HL-60 (cell line): ENCODE data around the gene ISYNA1.

ENCODE experiments used
- DNase-seq, 2 experiments: peaks; one replicate each; pipeline ENCODE4 v3.0.0-alpha.2; 2010 to 2020; ENCODE audit warnings: low read depth in 1 of 2, low spot score in 1 of 2
- H3K27ac ChIP-seq: fragments of 250-450 bp; sonication (Bioruptor Pico); replicated peaks from 2 replicates; pipeline ENCODE4 v1.5.1; 2020; ENCODE audit warnings: mild to moderate bottlenecking, moderate library complexity
- H3K27me3 ChIP-seq: fragments of 250-450 bp; sonication (Bioruptor Pico); 2 replicates; pipeline ENCODE4 v1.5.1; 2021; ENCODE audit warnings: mild to moderate bottlenecking, moderate library complexity; ENCODE audit not compliant: insufficient read depth, poor library complexity, severe bottlenecking
- H3K4me3 ChIP-seq: replicated peaks from 2 replicates; pipeline ENCODE4 v1.5.1; 2011; ENCODE audit warnings: mild to moderate bottlenecking, control low read depth, low read length; ENCODE audit not compliant: insufficient read depth
- GABPA ChIP-seq: IDR thresholded peaks from 2 replicates; pipeline ENCODE4 v1.6.1; 2012; ENCODE audit warnings: low read depth
- POLR2AphosphoS5 ChIP-seq: IDR thresholded peaks from 2 replicates; pipeline ENCODE4 v1.6.1; 2012; ENCODE audit warnings: low read depth
- SPI1 ChIP-seq: IDR thresholded peaks from 2 replicates; pipeline ENCODE4 v1.6.1; 2012; ENCODE audit warnings: low read depth, mild to moderate bottlenecking, borderline replicate concordance
- TF ChIP-seq, protein P1 (sequence below): IDR thresholded peaks from 2 replicates; pipeline ENCODE4 v1.6.1; 2012; ENCODE audit warnings: low read depth; ENCODE audit not compliant: insufficient replicate concordance
- TF ChIP-seq, protein P2 (sequence below): IDR thresholded peaks from one replicate; pipeline ENCODE4 v1.5.1; 2011; ENCODE audit warnings: low read length, control low read depth, inconsistent platforms; ENCODE audit not compliant: insufficient read depth

The ISYNA1 gene

DNA sequence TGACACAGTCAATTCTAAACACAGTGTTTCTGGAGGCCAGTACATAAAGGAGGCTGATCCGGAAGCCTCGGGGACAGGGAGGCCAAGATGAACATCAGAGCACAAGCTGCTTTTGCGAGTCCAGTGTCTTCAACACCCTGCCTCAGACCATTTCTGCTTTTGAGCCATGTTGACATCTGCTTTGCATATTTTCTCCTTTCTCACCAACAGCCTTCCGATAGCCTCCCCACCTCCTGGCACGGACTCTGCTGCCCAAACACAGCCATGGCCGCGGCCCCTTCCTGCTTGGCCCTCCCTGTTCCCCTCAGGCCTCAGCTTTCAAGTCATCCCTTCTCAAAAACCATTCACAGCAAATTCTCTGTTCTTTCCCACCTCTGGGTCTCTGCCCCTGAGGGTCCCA, 44.1 kb downstream of the ISYNA1 start:
- H3K27ac ChIP-seq = peak overlapping the region; percentile 40
- DNase-seq = peak in 1 of 2 experiments; percentile 70
- no peaks in the 10 kb centered on the region for H3K27me3 ChIP-seq
- H3K4me3 ChIP-seq = no peak overlapping the region
- TF ChIP-seq, protein P1, sequence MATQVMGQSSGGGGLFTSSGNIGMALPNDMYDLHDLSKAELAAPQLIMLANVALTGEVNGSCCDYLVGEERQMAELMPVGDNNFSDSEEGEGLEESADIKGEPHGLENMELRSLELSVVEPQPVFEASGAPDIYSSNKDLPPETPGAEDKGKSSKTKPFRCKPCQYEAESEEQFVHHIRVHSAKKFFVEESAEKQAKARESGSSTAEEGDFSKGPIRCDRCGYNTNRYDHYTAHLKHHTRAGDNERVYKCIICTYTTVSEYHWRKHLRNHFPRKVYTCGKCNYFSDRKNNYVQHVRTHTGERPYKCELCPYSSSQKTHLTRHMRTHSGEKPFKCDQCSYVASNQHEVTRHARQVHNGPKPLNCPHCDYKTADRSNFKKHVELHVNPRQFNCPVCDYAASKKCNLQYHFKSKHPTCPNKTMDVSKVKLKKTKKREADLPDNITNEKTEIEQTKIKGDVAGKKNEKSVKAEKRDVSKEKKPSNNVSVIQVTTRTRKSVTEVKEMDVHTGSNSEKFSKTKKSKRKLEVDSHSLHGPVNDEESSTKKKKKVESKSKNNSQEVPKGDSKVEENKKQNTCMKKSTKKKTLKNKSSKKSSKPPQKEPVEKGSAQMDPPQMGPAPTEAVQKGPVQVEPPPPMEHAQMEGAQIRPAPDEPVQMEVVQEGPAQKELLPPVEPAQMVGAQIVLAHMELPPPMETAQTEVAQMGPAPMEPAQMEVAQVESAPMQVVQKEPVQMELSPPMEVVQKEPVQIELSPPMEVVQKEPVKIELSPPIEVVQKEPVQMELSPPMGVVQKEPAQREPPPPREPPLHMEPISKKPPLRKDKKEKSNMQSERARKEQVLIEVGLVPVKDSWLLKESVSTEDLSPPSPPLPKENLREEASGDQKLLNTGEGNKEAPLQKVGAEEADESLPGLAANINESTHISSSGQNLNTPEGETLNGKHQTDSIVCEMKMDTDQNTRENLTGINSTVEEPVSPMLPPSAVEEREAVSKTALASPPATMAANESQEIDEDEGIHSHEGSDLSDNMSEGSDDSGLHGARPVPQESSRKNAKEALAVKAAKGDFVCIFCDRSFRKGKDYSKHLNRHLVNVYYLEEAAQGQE = no peak
- peak; percentile 69; the same call in 1 of the 2 replicates for TF ChIP-seq SPI1

DNA sequence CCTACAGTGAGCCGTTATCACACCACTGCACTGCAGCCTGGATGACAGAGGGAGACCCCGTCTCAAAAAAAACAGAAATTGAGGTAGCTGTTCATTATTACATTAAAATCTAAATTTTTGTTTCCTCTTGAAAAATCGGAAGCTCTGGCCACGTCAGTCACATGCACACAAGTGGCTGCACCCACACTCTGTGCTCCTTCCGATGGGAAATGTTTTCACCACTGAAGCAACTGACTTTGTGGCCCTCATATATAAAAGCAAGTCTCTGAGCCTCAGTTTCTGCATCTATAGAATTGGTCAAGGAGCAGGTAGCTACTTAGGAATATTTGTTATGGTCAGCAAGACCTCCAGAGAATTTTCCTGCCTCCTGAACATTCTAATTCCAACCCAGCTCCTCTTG, 45.0 kb downstream of the ISYNA1 start:
- Histone ChIP-seq H3K4me3 (no peak overlapping the region), H3K27ac (peak overlapping the region; percentile 39), H3K27me3 (no peaks in the 10 kb centered on the region)
- peak in 1 of 2 experiments; percentile 37 for DNase-seq
- TF ChIP-seq, protein P1 = no peak
- TF ChIP-seq GABPA = no peak
- TF ChIP-seq, protein P2, sequence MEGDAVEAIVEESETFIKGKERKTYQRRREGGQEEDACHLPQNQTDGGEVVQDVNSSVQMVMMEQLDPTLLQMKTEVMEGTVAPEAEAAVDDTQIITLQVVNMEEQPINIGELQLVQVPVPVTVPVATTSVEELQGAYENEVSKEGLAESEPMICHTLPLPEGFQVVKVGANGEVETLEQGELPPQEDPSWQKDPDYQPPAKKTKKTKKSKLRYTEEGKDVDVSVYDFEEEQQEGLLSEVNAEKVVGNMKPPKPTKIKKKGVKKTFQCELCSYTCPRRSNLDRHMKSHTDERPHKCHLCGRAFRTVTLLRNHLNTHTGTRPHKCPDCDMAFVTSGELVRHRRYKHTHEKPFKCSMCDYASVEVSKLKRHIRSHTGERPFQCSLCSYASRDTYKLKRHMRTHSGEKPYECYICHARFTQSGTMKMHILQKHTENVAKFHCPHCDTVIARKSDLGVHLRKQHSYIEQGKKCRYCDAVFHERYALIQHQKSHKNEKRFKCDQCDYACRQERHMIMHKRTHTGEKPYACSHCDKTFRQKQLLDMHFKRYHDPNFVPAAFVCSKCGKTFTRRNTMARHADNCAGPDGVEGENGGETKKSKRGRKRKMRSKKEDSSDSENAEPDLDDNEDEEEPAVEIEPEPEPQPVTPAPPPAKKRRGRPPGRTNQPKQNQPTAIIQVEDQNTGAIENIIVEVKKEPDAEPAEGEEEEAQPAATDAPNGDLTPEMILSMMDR = no peak
- no peak for TF ChIP-seq POLR2AphosphoS5
- no peak for TF ChIP-seq SPI1

DNA sequence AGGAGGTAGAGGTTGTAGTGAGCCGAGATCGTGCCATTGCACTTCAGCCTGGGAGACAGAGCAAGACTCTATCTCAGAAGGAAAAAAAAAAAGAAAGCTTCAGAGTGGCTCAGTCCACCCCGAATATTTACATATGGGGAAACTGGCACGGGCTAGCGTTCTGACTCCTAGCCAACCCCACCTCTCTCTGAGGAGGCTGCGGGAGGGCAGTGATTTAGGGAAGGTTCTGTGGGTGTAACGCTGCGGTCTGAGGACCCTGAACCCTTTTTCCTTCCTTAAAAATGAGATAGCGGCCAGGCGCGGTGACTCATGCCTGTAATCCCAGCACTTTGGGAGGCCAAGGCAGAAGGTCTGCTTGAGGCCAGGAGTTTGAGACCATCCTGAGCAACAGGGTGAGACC, 45.5 kb downstream of the ISYNA1 start:
- TF ChIP-seq SPI1 (no peak), POLR2AphosphoS5 (peak; percentile 82), GABPA (no peak)
- TF ChIP-seq, protein P1 = no peak
- TF ChIP-seq, protein P2 = no peak
- peak overlapping the region; percentile 39 for H3K27ac ChIP-seq
- peak in 1 of 2 experiments; percentile 89 for DNase-seq
- no peak overlapping the region for H3K4me3 ChIP-seq
- peaks cover under 1% of the 10 kb centered on the region for H3K27me3 ChIP-seq
